Mesenchymal stem cell (in vitro differentiated cells and primary cell): ENCODE results near the gene HPCAL1.
A peak's percentile ranks its signal among the peaks of the same experiment; 100 is the strongest.

Source experiments
- DNase-seq: peaks from one replicate; pipeline ENCODE4 v3.0.0-alpha.2; 2013
- H2AFZ ChIP-seq: one replicate; pipeline ENCODE4 v1.6.1; 2013; ENCODE audit warnings: low read depth, mild to moderate bottlenecking, control low read depth, inconsistent platforms, low read length, moderate library complexity
- H2AK5ac ChIP-seq: 2 replicates; pipeline ENCODE4 v1.6.1; 2013; ENCODE audit warnings: low read length, moderate library complexity, mild to moderate bottlenecking, inconsistent platforms; ENCODE audit not compliant: severe bottlenecking
- H2BK120ac ChIP-seq: one replicate; pipeline ENCODE4 v1.6.1; 2013; ENCODE audit warnings: low read depth, mild to moderate bottlenecking, inconsistent platforms, low read length, moderate library complexity
- H2BK12ac ChIP-seq, 2 experiments: one replicate each; pipeline ENCODE4 v1.6.1; 2013; ENCODE audit warnings: inconsistent platforms in 2 of 2, low read length in 2 of 2, mild to moderate bottlenecking in 2 of 2, moderate library complexity in 2 of 2, control low read depth in 1 of 2
- H2BK15ac ChIP-seq: one replicate; pipeline ENCODE4 v1.6.1; 2013; ENCODE audit warnings: mild to moderate bottlenecking, low read depth, inconsistent platforms; ENCODE audit not compliant: poor library complexity, severe bottlenecking
- H2BK5ac ChIP-seq: 2 replicates; pipeline ENCODE4 v1.6.1; 2013; ENCODE audit warnings: low read depth, mild to moderate bottlenecking, low read length, control low read depth, inconsistent platforms; ENCODE audit not compliant: poor library complexity, severe bottlenecking
- H3K14ac ChIP-seq, 2 experiments: one replicate each; pipeline ENCODE4 v1.6.1; 2013; ENCODE audit warnings: inconsistent platforms in 2 of 2, low read length in 2 of 2, control low read depth in 1 of 2, mild to moderate bottlenecking in 1 of 2, moderate library complexity in 1 of 2
- H3K18ac ChIP-seq, 2 experiments: one replicate each; pipeline ENCODE4 v1.6.1; 2013; ENCODE audit warnings: inconsistent platforms in 2 of 2, low read length in 2 of 2, control low read depth in 1 of 2, low read depth in 1 of 2, mild to moderate bottlenecking in 1 of 2
- H3K23ac ChIP-seq, 2 experiments: one replicate each; pipeline ENCODE4 v1.6.1; 2013; ENCODE audit warnings: inconsistent platforms in 2 of 2, low read length in 2 of 2, mild to moderate bottlenecking in 2 of 2, moderate library complexity in 2 of 2, control low read depth in 1 of 2
- H3K27ac ChIP-seq: 2 replicates; pipeline ENCODE4 v1.5.1; 2013; ENCODE audit warnings: mild to moderate bottlenecking, moderate library complexity, low read length, control low read depth, inconsistent platforms; ENCODE audit not compliant: poor library complexity, severe bottlenecking
- H3K27me3 ChIP-seq, 2 experiments: 2 replicates each; pipeline versions ENCODE4 v1.6.1 to v1.7.0; 2013; ENCODE audit warnings: low read length in 2 of 2, mild to moderate bottlenecking in 2 of 2, moderate library complexity in 2 of 2, control low read depth in 1 of 2, inconsistent platforms in 1 of 2; ENCODE audit not compliant: control insufficient read depth in 1 of 2, insufficient read depth in 1 of 2
- H3K36me3 ChIP-seq, 2 experiments: 2 replicates each; pipeline versions ENCODE4 v1.6.1 to v1.7.0; 2013; ENCODE audit warnings: low read length in 2 of 2, control low read depth in 1 of 2, inconsistent platforms in 1 of 2, low read depth in 1 of 2, mild to moderate bottlenecking in 1 of 2; ENCODE audit not compliant: insufficient read depth in 2 of 2, control insufficient read depth in 1 of 2
- H3K4ac ChIP-seq, 2 experiments: one replicate each; pipeline ENCODE4 v1.6.1; 2013; ENCODE audit warnings: inconsistent platforms in 2 of 2, low read length in 2 of 2, mild to moderate bottlenecking in 2 of 2, moderate library complexity in 2 of 2, control low read depth in 1 of 2, low read depth in 1 of 2
- H3K4me1 ChIP-seq: 2 replicates; pipeline ENCODE4 v1.6.1; 2013; ENCODE audit warnings: low read depth, low read length, control low read depth; ENCODE audit not compliant: control insufficient read depth, insufficient read depth
- H3K4me2 ChIP-seq: 2 replicates; pipeline ENCODE4 v1.6.1; 2013; ENCODE audit warnings: low read length, mild to moderate bottlenecking, inconsistent platforms; ENCODE audit not compliant: poor library complexity, severe bottlenecking
- H3K4me3 ChIP-seq, 2 experiments: 2 replicates each; pipeline versions ENCODE4 v1.5.1 to v1.7.0; 2013; ENCODE audit warnings: low read length in 2 of 2, mild to moderate bottlenecking in 2 of 2, control low read depth in 1 of 2, low read depth in 1 of 2; ENCODE audit not compliant: insufficient read depth in 1 of 2
- H3K79me1 ChIP-seq: replicated peaks from 2 replicates; pipeline ENCODE4 v1.6.1; 2013; ENCODE audit warnings: mild to moderate bottlenecking, control low read depth, low read length, inconsistent platforms; ENCODE audit not compliant: poor library complexity, severe bottlenecking
- H3K9ac ChIP-seq: 2 replicates; pipeline ENCODE4 v1.7.0; 2013; ENCODE audit warnings: mild to moderate bottlenecking, low read length, moderate library complexity
- H3K9me3 ChIP-seq: 2 replicates; pipeline ENCODE4 v1.7.0; 2013; ENCODE audit warnings: mild to moderate bottlenecking, low read length; ENCODE audit not compliant: control insufficient read depth
- H4K8ac ChIP-seq: one replicate; pipeline ENCODE4 v1.6.1; 2013; ENCODE audit warnings: inconsistent platforms, mild to moderate bottlenecking, low read length, moderate library complexity
- H4K91ac ChIP-seq: one replicate; pipeline ENCODE4 v1.6.1; 2013; ENCODE audit warnings: mild to moderate bottlenecking, low read length, inconsistent platforms
- WGBS: methylation state at CpG from one replicate; pipeline ENCODE4 v1.1.7; 2013; ENCODE audit warnings: mixed read lengths; 5-methylcytosine and 5-hydroxymethylcytosine counted together

HPCAL1 gene

DNA sequence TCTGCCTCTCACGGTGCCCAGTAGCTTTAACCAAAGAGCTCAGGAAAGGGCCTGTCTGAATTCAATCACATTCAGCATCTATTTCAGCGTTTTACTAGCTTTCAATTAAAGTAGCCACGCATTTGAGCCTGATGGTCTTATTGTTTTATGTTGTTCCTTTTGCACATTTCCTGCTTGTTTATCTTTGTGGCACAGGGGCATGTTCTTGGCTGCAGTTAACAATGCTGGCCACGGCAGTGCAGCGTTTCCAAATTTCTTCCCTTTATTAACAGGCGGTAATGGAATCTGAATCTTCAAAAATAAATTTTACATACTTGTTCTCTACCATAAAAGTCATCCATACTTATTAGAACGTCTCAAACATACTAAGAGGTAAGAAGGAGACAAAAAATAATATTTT is 46.2 kb downstream of the HPCAL1 start:
- no peak overlapping the region for H3K14ac ChIP-seq
- H2BK12ac ChIP-seq, result no peak overlapping the region
- no peaks in the 10 kb centered on the region for H3K9me3 ChIP-seq
- no peak overlapping the region for H2BK5ac ChIP-seq
- no peak overlapping the region for H3K18ac ChIP-seq
- no peak overlapping the region for H4K91ac ChIP-seq
- no peak overlapping the region for H3K23ac ChIP-seq
- no peak overlapping the region for H4K8ac ChIP-seq
- H2AK5ac ChIP-seq, result no peak overlapping the region
- no peak overlapping the region for H3K4me2 ChIP-seq
- DNase-seq, result no peak
- no peaks in the 10 kb centered on the region for H3K27me3 ChIP-seq
- H3K27ac ChIP-seq, result no peak overlapping the region
- peaks cover 28% of the 10 kb centered on the region for H3K79me1 ChIP-seq
- peaks cover 11% of the 10 kb centered on the region for H3K4me1 ChIP-seq
- no peak overlapping the region for H3K4me3 ChIP-seq
- no peak overlapping the region for H2BK120ac ChIP-seq
- H3K36me3 ChIP-seq, result no peaks in the 10 kb centered on the region
- H2AFZ ChIP-seq, result no peak overlapping the region
- WGBS, result 90% methylated on average over 6 of the region's 7 CpGs
- no peak overlapping the region for H3K4ac ChIP-seq
- no peak overlapping the region for H3K9ac ChIP-seq
- no peak overlapping the region for H2BK15ac ChIP-seq

DNA sequence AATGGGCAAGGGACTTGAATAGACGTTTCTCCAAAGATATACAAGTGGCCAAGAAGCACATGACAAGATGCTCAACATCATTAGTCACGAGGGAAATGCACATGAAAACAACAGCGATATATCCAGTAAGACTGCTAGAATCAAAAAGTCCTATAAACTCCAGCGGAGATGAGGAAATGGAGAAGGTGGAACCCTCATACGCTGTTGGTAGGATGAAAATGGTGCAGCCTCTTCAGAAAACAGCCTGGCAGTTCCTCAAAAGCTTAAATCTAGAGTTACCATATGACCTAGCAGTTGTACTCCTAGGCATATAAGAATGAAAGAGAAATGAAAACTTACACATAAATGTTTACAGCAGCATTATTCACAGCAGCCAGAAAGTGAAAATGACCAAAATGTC is 48.1 kb downstream of the HPCAL1 start:
- no peak overlapping the region for H3K4ac ChIP-seq

DNA sequence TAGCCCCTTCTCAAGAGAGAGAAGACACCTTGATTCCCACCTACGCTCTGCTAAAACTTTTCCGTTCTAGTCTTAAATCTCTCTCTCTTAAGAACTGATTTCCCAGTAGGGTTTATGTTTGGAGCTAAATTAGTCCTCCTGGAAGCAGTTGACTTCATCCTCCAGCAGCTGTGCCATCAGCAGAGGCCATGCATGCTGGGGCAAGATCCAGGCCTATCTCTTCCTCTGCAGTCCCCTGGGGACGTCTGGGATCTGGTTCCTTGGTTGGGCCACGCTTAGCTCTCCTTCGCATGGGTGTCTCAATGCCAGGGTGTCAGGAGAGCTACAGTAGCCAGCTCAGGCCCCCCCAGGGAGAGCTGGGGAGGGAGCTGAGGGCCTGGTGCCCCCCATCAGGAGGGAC is 49.7 kb downstream of the HPCAL1 start:
- Histone ChIP-seq H3K27me3 (no peaks in the 10 kb centered on the region), H2BK120ac (no peak overlapping the region), H2BK12ac (no peak overlapping the region), H3K9ac (no peak overlapping the region), H2BK15ac (no peak overlapping the region), H3K4me2 (no peak overlapping the region), H2AK5ac (no peak overlapping the region), H3K27ac (no peak overlapping the region), H3K18ac (no peak overlapping the region), H4K8ac (no peak overlapping the region), H2AFZ (no peak overlapping the region), H3K36me3 (peaks cover 0 to 4% of the 10 kb centered on the region in 2 experiments), H2BK5ac (no peak overlapping the region), H4K91ac (no peak overlapping the region), H3K14ac (no peak overlapping the region), H3K23ac (no peak overlapping the region), H3K4me1 (peaks cover 14% of the 10 kb centered on the region), H3K9me3 (no peaks in the 10 kb centered on the region), H3K79me1 (peaks cover 33% of the 10 kb centered on the region), H3K4ac (no peak overlapping the region), H3K4me3 (no peak overlapping the region)
- DNase-seq, result no peak
- 93% methylated on average over 3 of the region's 5 CpGs for WGBS

More for the DNA sequence above, 48.1 kb downstream of the HPCAL1 start:
- Histone ChIP-seq H3K4me1 (peaks cover 13% of the 10 kb centered on the region), H2AFZ (no peak overlapping the region), H3K36me3 (peaks cover 0 to 4% of the 10 kb centered on the region in 2 experiments), H2BK120ac (no peak overlapping the region), H3K18ac (no peak overlapping the region), H2BK5ac (no peak overlapping the region), H3K4me3 (no peak overlapping the region), H3K79me1 (peaks cover 35% of the 10 kb centered on the region), H3K9me3 (no peaks in the 10 kb centered on the region), H2BK15ac (no peak overlapping the region), H3K14ac (no peak overlapping the region), H2AK5ac (no peak overlapping the region), H3K27ac (no peak overlapping the region), H3K9ac (no peak overlapping the region), H4K91ac (no peak overlapping the region), H2BK12ac (no peak overlapping the region), H3K23ac (no peak overlapping the region), H4K8ac (no peak overlapping the region), H3K27me3 (no peaks in the 10 kb centered on the region), H3K4me2 (no peak overlapping the region)
- peak; percentile 21 for DNase-seq
- WGBS, result 75% methylated on average over 5 of the region's 5 CpGs

DNA sequence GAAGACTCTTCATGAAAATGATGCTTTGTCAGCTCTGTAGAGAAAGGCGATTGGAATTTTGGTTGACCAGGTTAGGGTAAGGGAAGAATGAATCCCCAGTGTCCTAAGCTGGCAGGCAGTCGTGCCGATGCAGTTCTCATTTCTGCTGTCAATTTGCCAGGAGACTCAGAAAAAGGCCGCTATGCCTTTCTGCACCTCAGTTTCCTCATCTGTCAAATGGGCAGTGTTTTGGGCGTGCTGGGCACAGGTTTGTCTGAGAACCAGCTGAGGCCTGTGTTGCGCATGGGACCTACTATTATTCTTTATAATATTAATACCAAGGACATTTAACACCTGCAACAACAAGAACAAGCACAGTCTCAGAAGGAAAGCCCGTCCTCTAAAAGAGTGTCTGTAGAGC is 50.3 kb downstream of the HPCAL1 start:
- H3K79me1 ChIP-seq, result peaks cover 34% of the 10 kb centered on the region
- H4K91ac ChIP-seq, result no peak overlapping the region
- H3K4ac ChIP-seq, result no peak overlapping the region
- no peak overlapping the region for H3K4me2 ChIP-seq
- WGBS, result 95% methylated on average over 7 of the region's 7 CpGs
- no peaks in the 10 kb centered on the region for H3K27me3 ChIP-seq
- H2BK120ac ChIP-seq, result no peak overlapping the region
- no peak overlapping the region for H2BK12ac ChIP-seq
- no peak overlapping the region for H2BK5ac ChIP-seq
- no peak overlapping the region for H3K23ac ChIP-seq
- H3K36me3 ChIP-seq, result peaks cover 0 to 4% of the 10 kb centered on the region in 2 experiments
- H2AK5ac ChIP-seq, result no peak overlapping the region
- no peak overlapping the region for H2BK15ac ChIP-seq
- no peak overlapping the region for H3K27ac ChIP-seq
- no peak overlapping the region for H3K14ac ChIP-seq
- no peak overlapping the region for H3K4me3 ChIP-seq
- DNase-seq, result no peak
- H4K8ac ChIP-seq, result no peak overlapping the region
- peaks cover 11% of the 10 kb centered on the region for H3K4me1 ChIP-seq
- no peak overlapping the region for H3K9ac ChIP-seq
- H3K9me3 ChIP-seq, result no peaks in the 10 kb centered on the region
- no peak overlapping the region for H3K18ac ChIP-seq
- no peak overlapping the region for H2AFZ ChIP-seq
